Tibial nerve (tissue), 4 donors: Measurements from ENCODE around the gene EXOC6B.

Experiments used
- CTCF ChIP-seq, 5 experiments: fragments of 200-600 bp in 3 of 5; fragments of 450-650 bp in 2 of 5; sonication (generic) in 3 of 5; IDR thresholded peaks; one replicate each; pipeline ENCODE4 v1.5.1; 2016 to 2019; ENCODE audit warnings: antibody characterized with exemption in 5 of 5, mild to moderate bottlenecking in 3 of 5, moderate library complexity in 2 of 5
- EP300 ChIP-seq, 2 donors: sonication (generic); formaldehyde crosslinking; IDR thresholded peaks; one replicate each; pipeline ENCODE4 v1.6.1; 2017; ENCODE audit warnings: antibody characterized with exemption in 2 of 2, mild to moderate bottlenecking in 1 of 2
- POLR2A ChIP-seq, 2 donors: fragments of 450-650 bp; IDR thresholded peaks; one replicate each; pipeline ENCODE4 v1.6.1; 2017; ENCODE audit warnings: antibody characterized with exemption in 2 of 2, mild to moderate bottlenecking in 2 of 2, moderate library complexity in 2 of 2

DNA sequence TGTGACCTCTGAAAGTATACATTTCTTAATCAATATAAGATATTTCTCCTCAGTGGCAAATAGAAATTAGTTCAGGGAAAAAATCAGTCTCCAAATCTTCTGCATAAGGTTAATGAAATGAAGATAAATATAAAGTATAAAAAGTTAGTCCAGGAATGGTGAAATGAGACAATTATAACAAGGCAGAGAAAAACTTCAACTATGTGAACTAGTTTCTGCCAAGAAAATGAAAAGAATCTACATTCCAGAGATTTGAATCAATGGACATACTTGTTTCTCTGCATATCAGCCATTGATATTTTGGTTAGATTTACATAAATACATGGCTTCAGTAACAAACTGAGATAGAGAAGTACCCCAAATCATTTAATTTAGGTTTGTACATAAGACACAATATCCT, 249.0 kb downstream of the EXOC6B start:
- TF ChIP-seq CTCF (IDR thresholded peaks at IDR 0.05) (no peak), EP300 (IDR thresholded peaks at IDR 0.05) (no peak), POLR2A (IDR thresholded peaks at IDR 0.05) (no peak)
